ENCODE results near the gene DNAI4.

The DNAI4 gene

DNA sequence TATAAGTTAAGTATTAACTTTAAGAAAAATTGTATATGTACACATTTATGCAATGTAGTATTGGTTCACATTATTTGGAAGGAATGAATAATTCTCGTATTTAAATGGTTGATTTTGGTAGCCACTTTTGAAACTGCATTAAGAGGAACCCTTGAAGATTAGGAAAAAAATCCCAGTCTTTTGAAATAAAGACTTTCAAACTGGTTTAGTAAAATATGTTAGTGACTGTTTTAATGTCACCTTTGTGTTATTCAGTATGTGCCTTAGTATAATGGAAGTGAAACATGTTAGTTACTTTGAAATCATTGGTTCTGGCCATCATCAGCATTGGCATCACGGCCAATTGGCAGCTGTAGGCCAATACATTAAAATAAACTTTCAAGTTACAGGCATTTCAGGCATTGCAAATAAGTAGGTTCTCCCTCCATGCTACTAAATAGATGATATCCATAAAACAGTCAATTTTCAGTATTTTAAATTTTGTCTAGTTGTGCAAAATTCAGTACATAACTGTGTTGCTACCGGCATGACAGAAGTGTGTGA is 4.6 kb upstream of the DNAI4 start (continued):
- TF ChIP-seq, protein P1, sequence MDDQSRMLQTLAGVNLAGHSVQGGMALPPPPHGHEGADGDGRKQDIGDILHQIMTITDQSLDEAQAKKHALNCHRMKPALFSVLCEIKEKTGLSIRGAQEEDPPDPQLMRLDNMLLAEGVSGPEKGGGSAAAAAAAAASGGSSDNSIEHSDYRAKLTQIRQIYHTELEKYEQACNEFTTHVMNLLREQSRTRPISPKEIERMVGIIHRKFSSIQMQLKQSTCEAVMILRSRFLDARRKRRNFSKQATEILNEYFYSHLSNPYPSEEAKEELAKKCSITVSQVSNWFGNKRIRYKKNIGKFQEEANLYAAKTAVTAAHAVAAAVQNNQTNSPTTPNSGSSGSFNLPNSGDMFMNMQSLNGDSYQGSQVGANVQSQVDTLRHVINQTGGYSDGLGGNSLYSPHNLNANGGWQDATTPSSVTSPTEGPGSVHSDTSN (CRISPR knock-in tag; IDR thresholded peaks at IDR 0.05) = no peak
- TF ChIP-seq, protein P2, sequence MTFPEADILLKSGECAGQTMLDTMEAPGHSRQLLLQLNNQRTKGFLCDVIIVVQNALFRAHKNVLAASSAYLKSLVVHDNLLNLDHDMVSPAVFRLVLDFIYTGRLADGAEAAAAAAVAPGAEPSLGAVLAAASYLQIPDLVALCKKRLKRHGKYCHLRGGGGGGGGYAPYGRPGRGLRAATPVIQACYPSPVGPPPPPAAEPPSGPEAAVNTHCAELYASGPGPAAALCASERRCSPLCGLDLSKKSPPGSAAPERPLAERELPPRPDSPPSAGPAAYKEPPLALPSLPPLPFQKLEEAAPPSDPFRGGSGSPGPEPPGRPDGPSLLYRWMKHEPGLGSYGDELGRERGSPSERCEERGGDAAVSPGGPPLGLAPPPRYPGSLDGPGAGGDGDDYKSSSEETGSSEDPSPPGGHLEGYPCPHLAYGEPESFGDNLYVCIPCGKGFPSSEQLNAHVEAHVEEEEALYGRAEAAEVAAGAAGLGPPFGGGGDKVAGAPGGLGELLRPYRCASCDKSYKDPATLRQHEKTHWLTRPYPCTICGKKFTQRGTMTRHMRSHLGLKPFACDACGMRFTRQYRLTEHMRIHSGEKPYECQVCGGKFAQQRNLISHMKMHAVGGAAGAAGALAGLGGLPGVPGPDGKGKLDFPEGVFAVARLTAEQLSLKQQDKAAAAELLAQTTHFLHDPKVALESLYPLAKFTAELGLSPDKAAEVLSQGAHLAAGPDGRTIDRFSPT (tag by site-specific recombination; IDR thresholded peaks at IDR 0.05) = no peak
- TF ChIP-seq HOXC10 (CRISPR knock-in tag; IDR thresholded peaks at IDR 0.05) (no peak), ZNF600 (tag by site-specific recombination; IDR thresholded peaks at IDR 0.05) (no peak), SCRT1 (tag by site-specific recombination; IDR thresholded peaks at IDR 0.05; ENCODE audit: borderline replicate concordance) (no peak), ZNF843 (tag by site-specific recombination; IDR thresholded peaks at IDR 0.05) (no peak), ZNF211 (tag by site-specific recombination; IDR thresholded peaks at IDR 0.05; ENCODE audit: low read depth) (no peak), ZEB2 (tag by site-specific recombination; IDR thresholded peaks at IDR 0.05) (no peak), HOXA7 (CRISPR knock-in tag; IDR thresholded peaks at IDR 0.05; ENCODE audit: borderline replicate concordance) (no peak)

DNA sequence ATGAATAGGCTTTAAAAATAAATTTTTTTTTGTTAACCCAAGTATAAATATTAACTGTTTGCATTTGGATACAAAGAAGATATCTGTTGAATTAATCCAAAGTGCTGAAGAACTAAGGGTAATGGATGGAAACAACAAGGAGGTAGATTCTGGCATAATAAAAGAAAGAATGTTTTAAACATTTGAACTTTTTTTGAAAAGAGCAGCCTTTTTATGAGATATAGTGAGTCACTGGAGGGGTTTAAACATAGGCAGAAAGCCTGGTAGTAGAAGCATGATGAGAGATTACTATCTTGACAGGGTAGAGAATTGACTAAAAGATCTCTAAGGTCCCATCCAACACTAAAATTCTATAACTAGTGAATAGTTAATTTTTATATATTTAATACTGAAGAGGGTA is 2.9 kb upstream of the DNAI4 start:
- Histone ChIP-seq H3K4me1 (ENCODE audit: control insufficient read depth, insufficient read depth, low read length) (peaks cover 4% of the 10 kb centered on the region; the same call in 1 of the 2 replicates), H3K9me3 (ENCODE audit: control insufficient read depth, insufficient read depth, low read depth, low read length) (no peaks in the 10 kb centered on the region), H3K27ac (ENCODE audit: extremely low read depth, low read depth, low read length) (no peak overlapping the region), H3K4me3 (ENCODE audit: low read depth, low read length) (no peak overlapping the region), H3K36me3 (ENCODE audit: control insufficient read depth in 2 of 2, insufficient read depth in 1 of 2, low read length in 2 of 2) (no peaks in the 10 kb centered on the region)
- POLR2A ChIA-PET = no interaction called here
- TF ChIP-seq, protein P3, sequence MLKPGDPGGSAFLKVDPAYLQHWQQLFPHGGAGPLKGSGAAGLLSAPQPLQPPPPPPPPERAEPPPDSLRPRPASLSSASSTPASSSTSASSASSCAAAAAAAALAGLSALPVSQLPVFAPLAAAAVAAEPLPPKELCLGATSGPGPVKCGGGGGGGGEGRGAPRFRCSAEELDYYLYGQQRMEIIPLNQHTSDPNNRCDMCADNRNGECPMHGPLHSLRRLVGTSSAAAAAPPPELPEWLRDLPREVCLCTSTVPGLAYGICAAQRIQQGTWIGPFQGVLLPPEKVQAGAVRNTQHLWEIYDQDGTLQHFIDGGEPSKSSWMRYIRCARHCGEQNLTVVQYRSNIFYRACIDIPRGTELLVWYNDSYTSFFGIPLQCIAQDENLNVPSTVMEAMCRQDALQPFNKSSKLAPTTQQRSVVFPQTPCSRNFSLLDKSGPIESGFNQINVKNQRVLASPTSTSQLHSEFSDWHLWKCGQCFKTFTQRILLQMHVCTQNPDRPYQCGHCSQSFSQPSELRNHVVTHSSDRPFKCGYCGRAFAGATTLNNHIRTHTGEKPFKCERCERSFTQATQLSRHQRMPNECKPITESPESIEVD (tag by site-specific recombination; IDR thresholded peaks at IDR 0.05) = peak; percentile 22; the same call in 1 of the 2 replicates
- no peak for TF ChIP-seq SCRT2 (tag by site-specific recombination; IDR thresholded peaks at IDR 0.05)
- no peak for TF ChIP-seq ZNF768 (tag by site-specific recombination; IDR thresholded peaks at IDR 0.05)
- TF ChIP-seq, protein P4, sequence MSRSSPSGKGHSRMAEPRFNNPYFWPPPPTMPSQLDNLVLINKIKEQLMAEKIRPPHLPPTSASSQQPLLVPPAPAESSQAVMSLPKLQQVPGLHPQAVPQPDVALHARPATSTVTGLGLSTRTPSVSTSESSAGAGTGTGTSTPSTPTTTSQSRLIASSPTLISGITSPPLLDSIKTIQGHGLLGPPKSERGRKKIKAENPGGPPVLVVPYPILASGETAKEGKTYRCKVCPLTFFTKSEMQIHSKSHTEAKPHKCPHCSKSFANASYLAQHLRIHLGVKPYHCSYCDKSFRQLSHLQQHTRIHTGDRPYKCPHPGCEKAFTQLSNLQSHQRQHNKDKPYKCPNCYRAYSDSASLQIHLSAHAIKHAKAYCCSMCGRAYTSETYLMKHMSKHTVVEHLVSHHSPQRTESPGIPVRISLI (tag by site-specific recombination; IDR thresholded peaks at IDR 0.05) = peak; percentile 51; the same call in 1 of the 2 replicates
- no peak for TF ChIP-seq SETDB1 (IDR thresholded peaks at IDR 0.05; ENCODE audit: insufficient read length, low read length)
- no peak for TF ChIP-seq TRIM28 (IDR thresholded peaks at IDR 0.05; ENCODE audit: borderline replicate concordance, low read length)
- peak; percentile 62 for TF ChIP-seq FEZF1 (tag by site-specific recombination; IDR thresholded peaks at IDR 0.05)
- TF ChIP-seq, protein P5, sequence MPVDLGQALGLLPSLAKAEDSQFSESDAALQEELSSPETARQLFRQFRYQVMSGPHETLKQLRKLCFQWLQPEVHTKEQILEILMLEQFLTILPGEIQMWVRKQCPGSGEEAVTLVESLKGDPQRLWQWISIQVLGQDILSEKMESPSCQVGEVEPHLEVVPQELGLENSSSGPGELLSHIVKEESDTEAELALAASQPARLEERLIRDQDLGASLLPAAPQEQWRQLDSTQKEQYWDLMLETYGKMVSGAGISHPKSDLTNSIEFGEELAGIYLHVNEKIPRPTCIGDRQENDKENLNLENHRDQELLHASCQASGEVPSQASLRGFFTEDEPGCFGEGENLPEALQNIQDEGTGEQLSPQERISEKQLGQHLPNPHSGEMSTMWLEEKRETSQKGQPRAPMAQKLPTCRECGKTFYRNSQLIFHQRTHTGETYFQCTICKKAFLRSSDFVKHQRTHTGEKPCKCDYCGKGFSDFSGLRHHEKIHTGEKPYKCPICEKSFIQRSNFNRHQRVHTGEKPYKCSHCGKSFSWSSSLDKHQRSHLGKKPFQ (tag by site-specific recombination; IDR thresholded peaks at IDR 0.05) = no peak
- TF ChIP-seq ZBTB20 (tag by site-specific recombination; IDR thresholded peaks at IDR 0.05) = no peak
- CTCF ChIA-PET = no interaction called here

Data from HEK293 (cell line).